HG03159 (cell line): ENCODE data around the gene ADAM19.

Source experiments
- ATAC-seq: cut with Tn5 transposase; IDR thresholded peaks from one replicate; pipeline ENCODE4 v1.9.1; 2021; ENCODE audit warnings: mild to moderate bottlenecking, moderate library complexity; ENCODE audit not compliant: unreplicated experiment

ADAM19 gene

GRCh38 chr5:157468293-157468965, 107.1 kb downstream of the ADAM19 start:
- ATAC-seq, result no peak

- peak; percentile 81 for ATAC-seq
Measured at GRCh38 chr5:157464519-157465171, 110.9 kb downstream of the ADAM19 start.

GRCh38 chr5:157463621-157464518, 111.7 kb downstream of the ADAM19 start:
- no peak for ATAC-seq

GRCh38 chr5:157463081-157463480, 112.5 kb downstream of the ADAM19 start:
- no peak for ATAC-seq

- ATAC-seq, result no peak
Measured at GRCh38 chr5:157460921-157461792, 114.4 kb downstream of the ADAM19 start.

- ATAC-seq, result no peak
Measured at GRCh38 chr5:157459715-157460599, 115.6 kb downstream of the ADAM19 start, which contains the start of gene NIPAL4. TSS of gene NIPAL4 (plus strand) at chr5:157460213. CDS start at chr5:157460321, 108 bp downstream.

- ATAC-seq, result no peak
Measured at GRCh38 chr5:157458835-157459234, 116.7 kb downstream of the ADAM19 start.

GRCh38 chr5:157457391-157457790, 118.2 kb downstream of the ADAM19 start:
- ATAC-seq, result no peak

GRCh38 chr5:157456301-157456700, 119.3 kb downstream of the ADAM19 start:
- no peak for ATAC-seq

- ATAC-seq, result no peak
Measured at GRCh38 chr5:157455057-157455456, 120.5 kb downstream of the ADAM19 start.

- no peak for ATAC-seq
Measured at GRCh38 chr5:157454273-157454672, 121.3 kb downstream of the ADAM19 start.

- no peak for ATAC-seq
Measured at GRCh38 chr5:157451806-157452205, 123.8 kb downstream of the ADAM19 start.

- ATAC-seq, result no peak
Measured at GRCh38 chr5:157450024-157450423, 125.6 kb downstream of the ADAM19 start.

GRCh38 chr5:157449011-157449723, 126.4 kb downstream of the ADAM19 start:
- no peak for ATAC-seq

- ATAC-seq, result no peak
Measured at GRCh38 chr5:157447201-157447637, 128.4 kb downstream of the ADAM19 start.

- ATAC-seq, result no peak
Measured at GRCh38 chr5:157446412-157446935, 129.1 kb downstream of the ADAM19 start.

GRCh38 chr5:157445745-157446411, 129.7 kb downstream of the ADAM19 start:
- no peak for ATAC-seq

- ATAC-seq, result no peak
Measured at GRCh38 chr5:157444224-157444623, 131.4 kb downstream of the ADAM19 start.
